HG02840 (cell line): ENCODE data around the gene HCAR1.
"Not testable (repeated sequence)": the region's sequence is repeated elsewhere in the genome, so short reads cannot be mapped to it uniquely, and the experiment has no call there.

ENCODE experiments used
- ATAC-seq: cut with Tn5 transposase; IDR thresholded peaks from one replicate; pipeline ENCODE4 v1.9.1; 2021; ENCODE audit warnings: mild to moderate bottlenecking, moderate library complexity, moderate number of reproducible peaks; ENCODE audit not compliant: unreplicated experiment, low FRiP score

Gene HCAR1

DNA sequence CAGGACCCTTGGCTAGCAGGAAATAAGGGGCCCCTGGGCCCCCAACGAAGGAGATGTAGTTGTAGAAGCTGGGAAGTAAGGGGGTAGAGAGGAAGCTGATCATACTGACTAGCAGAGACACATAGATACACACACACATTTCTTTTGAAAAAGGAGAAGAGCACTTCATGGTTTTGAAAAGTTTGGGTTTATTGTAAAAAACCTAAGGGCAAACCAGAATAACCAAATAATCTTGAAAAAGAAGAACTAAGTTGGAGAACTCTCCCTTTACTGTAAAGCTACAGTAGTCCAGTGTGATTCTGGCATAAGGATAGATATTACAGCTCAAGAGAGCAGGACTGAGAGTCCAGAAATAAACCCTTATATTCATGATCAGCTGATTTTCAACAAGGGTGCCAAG, 8.3 kb downstream of the HCAR1 start:
- no peak for ATAC-seq

DNA sequence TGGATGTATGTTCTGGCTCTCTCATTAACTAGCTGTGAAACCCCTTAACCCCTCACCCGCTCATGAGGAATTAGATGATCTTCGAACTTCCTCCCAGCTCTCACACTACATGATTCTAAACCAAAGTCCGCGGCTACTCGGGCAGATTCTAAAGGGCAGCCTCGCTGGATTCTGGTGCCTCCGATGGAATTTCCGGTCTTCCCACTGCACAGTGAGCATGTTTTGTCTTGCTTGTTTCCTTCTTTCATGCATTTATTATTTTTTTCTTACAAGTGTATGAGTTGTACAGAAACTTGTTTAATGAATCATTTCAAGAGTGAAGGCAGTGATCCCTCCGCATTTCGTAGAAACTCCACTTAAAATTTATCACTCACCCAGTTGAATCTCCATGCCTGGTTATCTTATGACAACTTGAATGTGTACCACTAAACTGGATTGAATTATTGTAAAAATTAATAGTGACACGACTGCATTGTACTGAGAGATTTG, 9.5 kb downstream of the HCAR1 start:
- no peak for ATAC-seq

DNA sequence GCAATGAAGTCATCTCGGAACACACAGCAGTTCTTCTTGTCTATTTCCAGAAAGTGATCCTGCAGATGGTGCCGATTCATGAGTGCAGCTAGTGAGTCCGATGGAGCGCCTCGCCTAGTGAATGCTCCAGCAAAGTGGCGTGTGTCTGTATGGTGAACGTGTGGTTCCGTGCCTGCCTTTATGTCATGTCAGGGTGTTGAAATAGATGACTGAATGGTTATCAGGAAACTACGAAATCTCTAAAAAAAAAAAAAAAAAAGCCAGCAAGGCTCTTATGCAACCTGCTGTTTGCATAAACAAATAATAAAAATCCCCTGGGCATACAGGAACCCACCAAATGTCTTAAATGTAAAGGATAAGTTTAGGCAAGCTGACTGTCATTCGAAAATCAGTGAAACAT, 14.0 kb downstream of the HCAR1 start, which contains the start of gene HCAR3:
Gene HCAR3, minus strand, starts transcription at position 154 of the 400 bp plus-strand sequence. Its CDS starts 74 bp downstream, at position 80.
- not testable (repeated sequence) for ATAC-seq

DNA sequence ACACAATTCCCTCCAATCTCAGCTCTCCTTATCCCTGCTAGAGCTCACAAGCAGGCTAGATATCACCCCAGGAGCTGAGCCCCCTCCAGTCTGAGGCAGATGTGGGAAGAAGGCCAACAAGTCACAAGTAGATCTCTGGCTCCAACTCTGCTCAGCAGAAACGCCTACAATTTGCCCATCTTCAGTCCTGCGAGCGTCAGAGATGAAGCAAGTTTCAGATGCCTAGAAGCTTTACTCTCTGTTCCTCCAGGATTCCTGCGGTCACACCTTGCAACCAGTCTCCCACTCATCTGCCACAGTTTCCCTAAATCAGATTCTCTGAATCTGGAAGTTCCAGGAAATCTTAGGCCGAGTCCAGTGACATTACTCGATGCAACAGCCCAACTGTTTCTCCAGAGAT, 15.4 kb downstream of the HCAR1 start:
- not testable (repeated sequence) for ATAC-seq

DNA sequence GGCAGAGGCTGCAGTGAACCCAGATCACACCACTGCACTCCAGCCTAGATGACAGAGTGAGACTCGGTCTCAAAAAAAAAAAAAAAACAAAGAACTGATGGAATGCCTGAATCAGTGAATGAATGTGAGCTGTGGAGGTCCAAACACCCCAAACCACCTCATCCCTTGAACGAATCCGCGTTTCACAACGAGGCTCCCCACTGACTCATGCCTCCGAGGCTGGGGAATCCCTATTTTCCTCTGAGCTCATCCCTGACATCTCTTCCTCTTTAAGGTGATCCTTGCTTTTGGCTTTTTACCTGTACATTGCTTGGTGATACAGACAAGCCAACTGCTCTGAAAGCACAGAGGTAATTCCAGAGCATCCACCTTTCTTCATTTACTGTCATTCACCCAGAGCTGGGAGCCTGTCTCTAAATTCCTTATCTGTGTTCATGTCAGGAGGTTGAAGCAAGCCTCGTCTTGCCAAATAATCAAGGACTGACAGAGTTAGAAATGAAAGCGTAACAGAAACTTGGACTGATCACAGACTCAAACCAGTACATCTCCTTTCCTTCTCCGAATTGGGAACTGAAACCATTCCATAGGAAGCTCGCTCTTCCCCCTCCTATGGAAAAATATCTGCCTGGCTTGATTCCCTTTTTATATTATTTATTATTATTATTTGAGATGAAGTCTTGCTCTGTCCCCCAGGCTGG, 17.0 kb downstream of the HCAR1 start:
- ATAC-seq, result not testable (repeated sequence)

DNA sequence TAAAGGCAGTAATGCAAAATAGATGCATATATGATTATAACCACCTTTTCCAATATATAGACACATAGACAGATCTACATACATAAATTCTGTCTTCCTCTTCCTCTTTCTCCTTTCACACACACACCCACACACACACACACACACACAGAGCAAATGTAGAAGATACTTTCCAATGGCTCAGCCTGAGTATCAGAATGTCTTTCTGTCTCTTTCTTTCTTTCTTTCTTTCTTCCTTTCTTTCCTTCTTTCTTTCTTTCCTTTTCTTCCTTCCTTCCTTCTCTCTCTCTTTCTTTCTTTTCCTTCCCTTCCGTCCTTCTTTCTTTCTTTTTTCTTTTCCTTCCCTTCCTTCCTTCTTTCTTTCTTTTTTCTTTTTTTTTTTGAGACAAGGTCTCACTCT, 19.4 kb downstream of the HCAR1 start:
- ATAC-seq, result not testable (repeated sequence)

DNA sequence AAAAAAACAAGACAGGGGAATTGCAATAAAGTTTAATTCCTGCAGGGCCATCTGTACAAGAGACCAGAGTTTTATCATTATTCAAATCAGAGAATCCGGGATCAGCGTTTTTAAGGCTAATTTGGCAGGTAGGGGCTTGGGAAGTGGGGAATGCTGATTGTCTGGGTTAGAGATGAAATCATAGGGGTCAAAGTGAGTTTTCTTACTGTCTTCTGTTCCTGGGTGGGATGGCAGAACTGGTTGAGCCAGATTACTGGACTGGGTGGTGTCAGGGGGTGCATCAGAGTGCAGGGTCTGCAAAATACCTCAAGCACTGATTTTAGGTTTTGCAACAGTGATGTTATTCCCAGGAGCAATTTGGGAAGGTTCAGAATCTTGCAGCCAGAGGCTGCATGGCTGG, 20.3 kb downstream of the HCAR1 start:
- ATAC-seq, result not testable (repeated sequence)

DNA sequence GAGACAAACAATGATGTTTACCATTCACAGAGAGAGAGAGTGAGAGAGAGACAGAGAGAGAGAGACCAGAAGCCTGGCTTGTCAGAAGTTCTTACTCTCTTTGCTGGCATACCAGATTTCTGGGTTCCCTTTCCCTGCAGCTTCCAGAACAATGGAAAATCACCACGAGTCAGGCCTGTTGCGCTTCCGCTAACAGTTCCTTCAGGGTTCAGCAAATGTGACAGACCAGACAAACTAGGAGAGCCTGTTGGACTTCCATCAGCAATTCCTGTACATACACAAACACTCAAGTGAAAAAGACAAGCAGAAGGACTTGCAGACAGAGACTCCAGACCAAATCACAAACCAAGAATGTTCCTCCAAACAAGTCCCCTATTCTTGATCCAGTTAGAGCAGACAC, 21.4 kb downstream of the HCAR1 start:
- ATAC-seq, result not testable (repeated sequence)

DNA sequence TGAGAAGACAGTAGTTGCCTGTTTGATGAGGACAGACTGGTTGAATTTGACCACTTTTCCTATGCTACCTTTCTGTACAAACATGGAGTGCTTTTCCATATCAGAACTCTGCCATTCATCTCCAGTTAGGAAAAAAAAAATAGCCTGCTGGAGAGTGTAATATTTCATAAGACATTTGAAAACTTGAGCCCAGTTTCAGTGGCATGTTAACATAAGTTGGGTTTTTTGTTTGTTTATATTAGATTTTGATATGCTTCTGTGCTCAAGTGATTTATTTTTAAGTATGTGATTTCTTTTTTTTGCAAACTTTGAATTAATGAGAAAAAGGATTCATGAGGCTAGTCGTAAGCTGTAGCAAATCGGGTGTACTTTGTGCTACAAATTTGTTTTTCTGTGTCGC, 26.8 kb downstream of the HCAR1 start:
- ATAC-seq, result not testable (repeated sequence)

DNA sequence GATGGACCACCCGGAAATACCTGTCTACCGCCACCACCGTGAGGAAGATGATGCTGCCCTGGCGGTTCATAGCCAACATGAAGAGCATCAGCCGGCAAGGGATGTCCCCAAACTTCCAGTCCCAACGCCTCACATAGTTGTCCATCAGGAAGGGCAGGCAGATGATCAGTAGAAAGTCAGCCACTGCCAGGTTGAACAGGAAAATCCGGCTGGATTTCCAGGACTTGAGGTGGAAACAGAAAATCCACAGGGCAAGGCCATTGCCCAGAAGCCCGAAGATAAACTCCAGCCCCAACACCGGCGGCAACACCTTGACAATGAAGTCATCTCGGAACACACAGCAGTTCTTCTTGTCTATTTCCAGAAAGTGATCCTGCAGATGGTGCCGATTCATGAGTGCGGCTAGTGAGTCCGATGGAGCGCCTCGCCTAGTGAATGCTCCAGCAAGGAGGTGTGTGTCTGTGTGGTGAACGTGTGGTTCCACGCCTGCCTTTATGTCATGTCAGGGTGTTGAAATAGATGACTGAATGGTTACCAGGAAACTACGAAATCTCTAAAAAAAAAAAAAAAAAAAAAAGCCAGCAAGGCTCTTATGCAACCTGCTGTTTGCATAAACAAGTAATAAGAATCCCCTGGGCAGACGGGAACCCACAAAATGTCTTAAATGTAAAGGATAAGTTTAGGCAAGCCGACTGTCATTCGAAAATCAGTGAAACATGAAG, 27.6 kb downstream of the HCAR1 start, which contains the start of gene HCAR2:
Gene HCAR2, minus strand, starts transcription at position 468 of the 722 bp plus-strand sequence. Its CDS starts 74 bp downstream, at position 394.
- not testable (repeated sequence) for ATAC-seq

DNA sequence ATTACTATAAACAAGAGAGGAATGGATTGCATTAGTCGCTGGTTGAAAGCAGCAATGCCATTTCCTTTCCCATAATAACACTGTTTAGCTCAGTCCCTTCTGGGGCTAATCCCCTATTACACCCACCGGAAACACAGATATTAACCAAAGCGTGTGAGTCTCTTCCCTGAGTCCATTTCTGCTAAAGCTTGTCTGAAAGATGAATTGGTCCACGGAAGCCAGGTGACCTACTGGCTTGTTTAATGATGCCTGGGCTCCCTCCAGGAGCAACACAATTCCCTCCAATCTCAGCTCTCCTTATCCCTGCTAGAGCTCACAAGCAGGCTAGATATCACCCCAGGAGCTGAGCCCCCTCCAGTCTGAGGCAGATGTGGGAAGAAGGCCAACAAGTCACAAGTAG, 29.2 kb downstream of the HCAR1 start:
- ATAC-seq, result not testable (repeated sequence)

DNA sequence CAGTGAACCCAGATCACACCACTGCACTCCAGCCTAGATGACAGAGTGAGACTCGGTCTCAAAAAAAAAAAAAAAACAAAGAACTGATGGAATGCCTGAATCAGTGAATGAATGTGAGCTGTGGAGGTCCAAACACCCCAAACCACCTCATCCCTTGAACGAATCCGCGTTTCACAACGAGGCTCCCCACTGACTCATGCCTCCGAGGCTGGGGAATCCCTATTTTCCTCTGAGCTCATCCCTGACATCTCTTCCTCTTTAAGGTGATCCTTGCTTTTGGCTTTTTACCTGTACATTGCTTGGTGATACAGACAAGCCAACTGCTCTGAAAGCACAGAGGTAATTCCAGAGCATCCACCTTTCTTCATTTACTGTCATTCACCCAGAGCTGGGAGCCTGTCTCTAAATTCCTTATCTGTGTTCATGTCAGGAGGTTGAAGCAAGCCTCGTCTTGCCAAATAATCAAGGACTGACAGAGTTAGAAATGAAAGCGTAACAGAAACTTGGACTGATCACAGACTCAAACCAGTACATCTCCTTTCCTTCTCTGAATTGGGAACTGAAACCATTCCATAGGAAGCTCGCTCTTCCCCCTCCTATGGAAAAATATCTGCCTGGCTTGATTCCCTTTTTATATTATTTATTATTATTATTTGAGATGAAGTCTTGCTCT, 30.5 kb downstream of the HCAR1 start:
- not testable (repeated sequence) for ATAC-seq

DNA sequence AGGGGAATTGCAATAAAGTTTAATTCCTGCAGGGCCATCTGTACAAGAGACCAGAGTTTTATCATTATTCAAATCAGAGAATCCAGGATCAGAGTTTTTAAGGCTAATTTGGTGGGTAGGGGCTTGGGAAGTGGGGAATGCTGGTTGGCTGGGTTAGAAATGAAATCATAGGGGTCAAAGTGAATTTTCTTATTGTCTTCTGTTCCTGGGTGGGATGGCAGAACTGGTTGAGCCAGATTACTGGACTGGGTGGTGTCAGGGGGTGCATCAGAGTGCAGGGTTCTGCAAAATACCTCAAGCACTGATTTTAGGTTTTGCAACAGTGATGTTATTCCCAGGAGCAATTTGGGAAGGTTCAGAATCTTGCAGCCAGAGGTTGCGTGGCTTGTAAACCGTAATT, 33.7 kb downstream of the HCAR1 start:
- not testable (repeated sequence) for ATAC-seq

DNA sequence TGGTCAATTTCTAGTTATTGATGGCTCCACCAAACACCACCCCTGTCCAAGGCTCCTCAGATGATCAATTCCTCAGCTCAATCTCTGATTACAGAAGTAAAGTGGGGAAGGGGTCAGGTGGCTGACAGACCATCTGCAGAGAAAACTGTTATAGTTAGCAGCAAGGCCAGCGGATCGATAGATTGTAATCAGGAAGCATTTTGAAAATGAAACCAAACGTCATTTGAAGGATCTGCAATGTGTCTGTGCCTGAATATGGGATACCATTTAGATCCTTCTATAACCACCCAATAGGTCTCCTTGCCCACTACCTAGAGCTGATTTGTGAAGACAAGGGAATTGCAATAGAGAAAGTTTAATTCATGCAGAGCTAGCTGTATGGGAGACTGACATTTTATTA, 39.1 kb downstream of the HCAR1 start:
- no peak for ATAC-seq

DNA sequence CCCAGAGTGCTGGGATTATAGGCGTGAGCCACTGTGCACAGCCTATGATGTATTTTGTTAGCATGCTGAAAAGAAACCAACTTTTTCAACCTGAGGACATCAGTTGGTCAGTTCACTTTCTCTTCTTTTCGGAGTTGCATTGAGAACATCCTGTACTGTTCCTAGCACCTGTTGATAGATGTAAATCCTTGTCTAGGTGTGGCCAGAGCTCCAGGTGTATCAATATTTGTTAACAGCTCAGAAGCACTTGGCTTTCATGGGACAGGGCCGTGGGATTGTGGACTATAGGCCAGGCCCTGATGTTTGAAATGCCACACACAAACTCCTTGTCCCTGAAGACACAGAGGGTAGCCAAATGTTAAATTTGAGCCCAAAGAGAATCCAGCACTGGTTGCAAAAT, 42.4 kb downstream of the HCAR1 start:
- no peak for ATAC-seq

DNA sequence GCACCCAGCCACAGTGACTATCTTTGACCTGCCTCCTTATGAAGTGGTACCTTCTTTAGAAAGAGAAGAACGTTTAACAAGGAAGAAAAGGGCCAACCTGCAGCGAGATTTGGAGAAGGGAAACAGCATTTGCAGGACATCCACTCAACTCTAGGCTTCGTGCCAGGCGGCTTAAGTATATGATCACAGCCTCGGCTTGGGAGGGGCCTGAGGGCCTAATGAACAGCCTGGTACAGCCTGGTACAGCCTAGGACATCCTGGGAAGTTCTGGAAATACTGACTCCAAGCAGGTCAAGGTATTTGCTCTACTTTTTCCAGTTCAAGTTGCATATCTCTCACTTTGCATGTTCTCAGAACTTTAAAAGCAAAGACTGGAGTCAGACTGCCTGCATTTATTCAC, 43.6 kb downstream of the HCAR1 start:
- no peak for ATAC-seq

DNA sequence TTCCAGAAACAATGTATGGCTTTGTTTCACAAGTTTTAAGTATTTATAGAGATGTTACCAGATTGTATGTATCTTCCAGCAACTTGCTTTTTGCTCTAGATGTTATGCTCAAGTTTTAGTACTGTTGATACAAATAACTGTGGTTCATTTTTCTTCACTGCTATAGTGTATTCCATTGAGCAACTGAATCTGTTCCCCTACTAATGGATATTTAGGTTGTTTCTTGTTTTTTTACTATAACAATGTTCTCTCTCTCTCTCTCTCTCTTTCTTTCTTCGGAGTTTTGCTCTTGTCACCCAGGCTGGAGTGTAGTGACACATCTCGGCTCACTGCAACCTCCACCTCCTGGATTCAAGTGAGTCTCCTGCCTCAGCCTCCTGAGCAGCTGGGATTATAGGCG, 44.1 kb downstream of the HCAR1 start:
- no peak for ATAC-seq

DNA sequence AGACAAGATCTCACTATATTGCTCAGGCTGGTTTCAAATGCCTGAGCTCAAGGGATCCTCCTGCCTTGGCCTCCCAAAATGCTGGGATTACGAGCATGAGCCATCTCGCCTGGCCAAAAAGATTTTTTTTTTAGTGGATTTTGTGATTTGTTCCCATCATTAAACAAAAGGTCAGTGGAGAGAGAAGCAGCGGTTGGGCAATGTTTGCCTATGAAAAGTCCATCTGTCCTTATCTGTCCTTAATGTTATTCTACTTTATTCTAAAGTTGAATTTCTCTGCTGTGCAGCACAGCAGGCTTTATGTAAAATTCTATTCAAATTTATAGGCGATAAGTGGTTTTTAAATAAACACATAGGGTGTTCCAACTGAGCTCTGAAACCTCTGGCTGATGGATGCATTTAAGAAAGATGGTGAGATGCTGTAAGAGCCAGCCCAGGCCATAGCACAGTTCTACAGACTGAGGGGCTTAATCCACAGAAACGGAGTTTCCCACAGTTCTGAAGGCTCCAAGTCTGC, 46.3 kb downstream of the HCAR1 start:
- ATAC-seq, result no peak

DNA sequence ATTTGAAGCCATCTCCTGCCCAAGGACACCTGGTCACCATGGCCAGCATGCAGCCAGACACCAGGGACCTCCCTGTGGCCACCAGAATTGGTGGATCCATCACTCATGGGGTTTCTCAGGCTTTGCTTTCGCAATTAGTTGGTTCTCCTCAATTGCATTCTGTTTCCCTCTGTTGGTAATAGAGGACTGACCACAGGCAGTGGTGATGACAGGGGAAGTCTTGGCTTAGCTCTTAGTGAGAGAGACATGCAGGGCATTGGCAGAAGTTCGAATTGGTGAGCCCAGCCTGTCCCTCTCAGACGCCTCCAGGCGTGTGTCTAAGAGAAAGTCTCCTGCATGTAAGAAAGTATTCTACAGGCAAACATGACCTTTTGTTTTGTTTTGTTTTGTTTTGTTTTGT, 48.8 kb downstream of the HCAR1 start:
- ATAC-seq, result no peak

DNA sequence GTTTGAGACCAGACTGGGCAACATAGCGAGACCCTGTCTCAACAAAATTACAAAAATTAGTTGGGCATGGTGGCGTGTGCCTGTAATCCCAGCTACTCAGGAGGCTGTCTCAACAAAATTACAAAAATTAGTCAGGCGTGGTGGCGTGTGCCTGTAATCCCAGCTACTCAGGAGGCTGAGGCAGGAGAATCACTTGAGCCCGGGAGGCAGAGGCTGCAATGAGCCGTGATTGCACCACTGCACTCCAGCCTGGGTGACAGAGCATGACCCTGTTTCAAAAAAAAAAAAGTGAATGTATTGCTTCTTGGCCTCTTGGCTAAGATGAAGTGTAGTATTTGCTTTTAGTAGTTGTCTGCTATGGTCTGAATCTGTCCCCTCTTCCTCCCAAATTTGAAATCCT, 49.7 kb downstream of the HCAR1 start:
- ATAC-seq, result not testable (repeated sequence)

DNA sequence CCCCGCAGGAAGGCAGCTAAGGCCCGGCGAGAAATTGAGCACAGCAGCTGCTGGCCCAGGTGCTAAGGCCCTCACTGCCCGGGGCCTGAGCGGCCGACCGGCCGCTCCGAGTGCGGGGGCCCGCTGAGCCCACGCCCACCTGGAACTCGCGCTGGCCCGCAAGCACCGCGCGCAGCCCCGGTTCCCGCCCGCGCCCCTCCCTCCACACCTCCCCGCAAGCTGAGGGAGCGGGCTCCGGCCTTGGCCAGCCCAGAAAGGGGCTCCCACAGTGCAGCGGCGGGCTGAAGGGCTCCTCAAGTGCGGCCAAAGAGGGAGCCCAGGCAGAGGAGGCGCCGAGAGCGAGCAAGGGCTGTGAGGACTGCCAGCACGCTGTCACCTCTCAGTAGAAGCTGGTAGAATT, 53.9 kb downstream of the HCAR1 start:
- not testable (repeated sequence) for ATAC-seq
